Activated naive CD4-positive, alpha-beta T cell treated with anti-CD3 and anti-CD28 coated beads, Interleukin-2, amount 50 U/mL, for 16 hours (primary cell): ENCODE results near the gene PTPRK.
"Not testable (repeated sequence)": the region's sequence is repeated elsewhere in the genome, so short reads cannot be mapped to it uniquely, and the experiment has no call there.

Experiments
- DNase-seq: peaks from one replicate; pipeline ENCODE4 v3.0.0-alpha.2; 2020

PTPRK gene

GRCh38 chr6:127939442-127940066 lies 580.8 kb downstream of the PTPRK start:
- no peak for DNase-seq

GRCh38 chr6:127938701-127939100 lies 581.7 kb downstream of the PTPRK start:
- DNase-seq, result no peak

- no peak for DNase-seq
Measured at GRCh38 chr6:127937747-127938146, 582.7 kb downstream of the PTPRK start.

- DNase-seq, result no peak
Measured at GRCh38 chr6:127937102-127937501, 583.3 kb downstream of the PTPRK start.

GRCh38 chr6:127934956-127935355 lies 585.4 kb downstream of the PTPRK start:
- no peak for DNase-seq

- peak; percentile 15 for DNase-seq
Measured at GRCh38 chr6:127933852-127934840, 586.3 kb downstream of the PTPRK start.

- DNase-seq, result no peak
Measured at GRCh38 chr6:127933137-127933536, 587.3 kb downstream of the PTPRK start.

- DNase-seq, result no peak
Measured at GRCh38 chr6:127932708-127933107, 587.7 kb downstream of the PTPRK start.

GRCh38 chr6:127926441-127926840 lies 594.0 kb downstream of the PTPRK start:
- DNase-seq, result not testable (repeated sequence)

- no peak for DNase-seq
Measured at GRCh38 chr6:127924440-127924839, 596.0 kb downstream of the PTPRK start.

GRCh38 chr6:127924031-127924430 lies 596.4 kb downstream of the PTPRK start:
- no peak for DNase-seq

- DNase-seq, result no peak
Measured at GRCh38 chr6:127923135-127923534, 597.3 kb downstream of the PTPRK start.

GRCh38 chr6:127921982-127922381 lies 598.4 kb downstream of the PTPRK start:
- DNase-seq, result no peak

- DNase-seq, result no peak
Measured at GRCh38 chr6:127920804-127921203, 599.6 kb downstream of the PTPRK start.
